HepG2 (cell line): Measurements from ENCODE around the gene VSIG10L2. TPM values are rescaled to one million over a fixed set of nuclear protein-coding genes. Genes with fewer than 3 reads are reported as not detected.

Experiments used
- ARID3A ChIP-seq: IDR thresholded peaks from 2 replicates; pipeline ENCODE4 v1.6.1; 2012; ENCODE audit warnings: low read depth, low read length, improper control_type of control experiment
- ATF7-NPFF ChIP-seq: sonication (generic); formaldehyde crosslinking; IDR thresholded peaks from 2 replicates; pipeline ENCODE4 v1.8.1; 2023; ENCODE audit warnings: mild to moderate bottlenecking, low read depth, missing genetic modification reagents, moderate library complexity
- BCL6 ChIP-seq: IDR thresholded peaks from 2 replicates; pipeline ENCODE4 v1.6.1; 2016; ENCODE audit warnings: missing genetic modification reagents, missing compliant biosample characterization
- CEBPG ChIP-seq: IDR thresholded peaks from 2 replicates; pipeline ENCODE4 v1.6.1; 2016
- FIP1L1 ChIP-seq: fragments of 200-400 bp; formaldehyde crosslinking; IDR thresholded peaks from 2 replicates; pipeline ENCODE4 v1.6.1; 2018; ENCODE audit warnings: low read depth, mild to moderate bottlenecking, low read length, moderate library complexity, borderline replicate concordance; ENCODE audit not compliant: insufficient read depth
- MXD4 ChIP-seq: IDR thresholded peaks from 2 replicates; pipeline ENCODE4 v1.6.1; 2016; ENCODE audit warnings: mild to moderate bottlenecking, missing biosample characterization, missing genetic modification reagents
- NR0B2 ChIP-seq: sonication (generic); formaldehyde crosslinking; IDR thresholded peaks from 2 replicates; pipeline ENCODE4 v1.4.0; 2020; ENCODE audit warnings: mild to moderate bottlenecking, missing genetic modification reagents
- PRPF4 ChIP-seq: fragments of 200-400 bp; formaldehyde crosslinking; IDR thresholded peaks from 2 replicates; pipeline ENCODE4 v1.6.1; 2016; ENCODE audit warnings: low read length, low read depth; ENCODE audit not compliant: poor library complexity, severe bottlenecking
- TOPORS ChIP-seq: sonication (generic); formaldehyde crosslinking; IDR thresholded peaks from 2 replicates; pipeline ENCODE4 v1.8.0; 2023; ENCODE audit warnings: mild to moderate bottlenecking, missing genetic modification reagents
- XBP1 ChIP-seq: sonication (generic); formaldehyde crosslinking; IDR thresholded peaks from 2 replicates; pipeline ENCODE4 v1.5.0; 2020; ENCODE audit warnings: missing genetic modification reagents
- ZNF337 ChIP-seq: sonication (generic); formaldehyde crosslinking; IDR thresholded peaks from 2 replicates; pipeline ENCODE4 v1.5.1; 2020; ENCODE audit warnings: missing genetic modification reagents, low read depth, mild to moderate bottlenecking, borderline replicate concordance
- ZNF33A ChIP-seq: sonication (generic); formaldehyde crosslinking; IDR thresholded peaks from 2 replicates; pipeline ENCODE4 v1.5.1; 2020; ENCODE audit warnings: missing genetic modification reagents, mild to moderate bottlenecking, moderate library complexity, borderline replicate concordance
- ZNF574 ChIP-seq: sonication (generic); formaldehyde crosslinking; IDR thresholded peaks from 2 replicates; pipeline ENCODE4 v1.4.0; 2020; ENCODE audit warnings: missing genetic modification reagents
- ZNF615 ChIP-seq: sonication (generic); formaldehyde crosslinking; IDR thresholded peaks from 2 replicates; pipeline ENCODE4 v1.5.0; 2020; ENCODE audit warnings: mild to moderate bottlenecking, missing genetic modification reagents, borderline replicate concordance
- ZNF768 ChIP-seq: sonication (generic); formaldehyde crosslinking; IDR thresholded peaks from 2 replicates; pipeline ENCODE4 v1.4.0; 2020; ENCODE audit warnings: missing genetic modification reagents
- ZNF775 ChIP-seq: sonication (generic); formaldehyde crosslinking; IDR thresholded peaks from 2 replicates; pipeline ENCODE4 v1.4.0; 2020; ENCODE audit warnings: missing genetic modification reagents, mild to moderate bottlenecking, moderate library complexity, borderline replicate concordance
- polyA plus RNA-seq, 8 experiments: library from polyadenylated mRNA; depleted of rRNA in 3 of 8; stranded (reverse) in 7 of 8; unstranded in 1 of 8; fragments of >200 nt; fragmentation: Illumina TruSeq in 4 of 8; extraction: Trizol in 4 of 8; gene quantifications; 2 replicates each; pipeline versions ENCODE4 v1.2.1 to v1.2.3, GENCODE V29; 2011 to 2016; ENCODE audit warnings: low read depth in 4 of 8, missing spikeins in 1 of 8, mixed read lengths in 1 of 8; ENCODE audit not compliant: insufficient read depth in 1 of 8
- total RNA-seq, 5 experiments: library from RNA; depleted of rRNA; stranded (reverse); fragments of >200 nt; fragmentation: Illumina TruSeq; extraction: Trizol; gene quantifications; 2 replicates each; pipeline ENCODE4 v1.2.3, GENCODE V29; 2016; ENCODE audit warnings: low read depth in 1 of 5
- TF ChIP-seq, protein P1 (sequence below): sonication (generic); formaldehyde crosslinking; IDR thresholded peaks from 2 replicates; pipeline ENCODE4 v1.5.0; 2020; ENCODE audit warnings: missing genetic modification reagents
- TF ChIP-seq, protein P2 (sequence below): IDR thresholded peaks from 2 replicates; pipeline ENCODE4 v1.6.1; 2016; ENCODE audit warnings: control low read depth
- TF ChIP-seq, protein P3 (sequence below): IDR thresholded peaks from 2 replicates; pipeline ENCODE4 v1.6.1; 2016; ENCODE audit warnings: mild to moderate bottlenecking

Gene VSIG10L2
- total and polyA plus RNA-seq, 2 of the 13 experiments (the other 11 are each of a cell fraction or from before 2014, with no cell fraction given) = 0.21 TPM; not detected in 1

- TF ChIP-seq ARID3A (no peak), ZNF615 (CRISPR knock-in tag) (no peak), ZNF775 (no peak), NR0B2 (no peak), CEBPG (CRISPR knock-in tag) (peak; percentile 56), BCL6 (CRISPR knock-in tag) (peak; percentile 54), ZNF33A (CRISPR knock-in tag) (no peak), MXD4 (CRISPR knock-in tag) (0 out of 2 replicates have a peak, but pooled peaks have one; percentile 58), ZNF768 (CRISPR knock-in tag) (no peak), PRPF4 (no peak), FIP1L1 (no peak), ZNF337 (CRISPR knock-in tag) (no peak), XBP1 (CRISPR knock-in tag) (no peak), TOPORS (no peak), ATF7-NPFF (CRISPR knock-in tag) (no peak), ZNF574 (peak; percentile 36; the same call in 1 of the 2 replicates)
- TF ChIP-seq, protein P1, sequence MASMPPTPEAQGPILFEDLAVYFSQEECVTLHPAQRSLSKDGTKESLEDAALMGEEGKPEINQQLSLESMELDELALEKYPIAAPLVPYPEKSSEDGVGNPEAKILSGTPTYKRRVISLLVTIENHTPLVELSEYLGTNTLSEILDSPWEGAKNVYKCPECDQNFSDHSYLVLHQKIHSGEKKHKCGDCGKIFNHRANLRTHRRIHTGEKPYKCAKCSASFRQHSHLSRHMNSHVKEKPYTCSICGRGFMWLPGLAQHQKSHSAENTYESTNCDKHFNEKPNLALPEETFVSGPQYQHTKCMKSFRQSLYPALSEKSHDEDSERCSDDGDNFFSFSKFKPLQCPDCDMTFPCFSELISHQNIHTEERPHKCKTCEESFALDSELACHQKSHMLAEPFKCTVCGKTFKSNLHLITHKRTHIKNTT (CRISPR knock-in tag) = no peak
- TF ChIP-seq, protein P2, sequence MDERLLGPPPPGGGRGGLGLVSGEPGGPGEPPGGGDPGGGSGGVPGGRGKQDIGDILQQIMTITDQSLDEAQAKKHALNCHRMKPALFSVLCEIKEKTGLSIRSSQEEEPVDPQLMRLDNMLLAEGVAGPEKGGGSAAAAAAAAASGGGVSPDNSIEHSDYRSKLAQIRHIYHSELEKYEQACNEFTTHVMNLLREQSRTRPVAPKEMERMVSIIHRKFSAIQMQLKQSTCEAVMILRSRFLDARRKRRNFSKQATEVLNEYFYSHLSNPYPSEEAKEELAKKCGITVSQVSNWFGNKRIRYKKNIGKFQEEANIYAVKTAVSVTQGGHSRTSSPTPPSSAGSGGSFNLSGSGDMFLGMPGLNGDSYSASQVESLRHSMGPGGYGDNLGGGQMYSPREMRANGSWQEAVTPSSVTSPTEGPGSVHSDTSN = no peak
- TF ChIP-seq, protein P3, sequence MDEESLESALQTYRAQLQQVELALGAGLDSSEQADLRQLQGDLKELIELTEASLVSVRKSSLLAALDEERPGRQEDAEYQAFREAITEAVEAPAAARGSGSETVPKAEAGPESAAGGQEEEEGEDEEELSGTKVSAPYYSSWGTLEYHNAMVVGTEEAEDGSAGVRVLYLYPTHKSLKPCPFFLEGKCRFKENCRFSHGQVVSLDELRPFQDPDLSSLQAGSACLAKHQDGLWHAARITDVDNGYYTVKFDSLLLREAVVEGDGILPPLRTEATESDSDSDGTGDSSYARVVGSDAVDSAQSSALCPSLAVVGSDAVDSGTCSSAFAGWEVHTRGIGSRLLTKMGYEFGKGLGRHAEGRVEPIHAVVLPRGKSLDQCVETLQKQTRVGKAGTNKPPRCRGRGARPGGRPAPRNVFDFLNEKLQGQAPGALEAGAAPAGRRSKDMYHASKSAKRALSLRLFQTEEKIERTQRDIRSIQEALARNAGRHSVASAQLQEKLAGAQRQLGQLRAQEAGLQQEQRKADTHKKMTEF = peak; percentile 72
These were observed 20.6 kb upstream of the VSIG10L2 start (continued) for GRCh38 chr11:125925247-125925740.
